ENCODE measurements around the gene WFIKKN1.

The WFIKKN1 gene

GRCh38 chr16:625977-626765 lies 4.6 kb upstream of the WFIKKN1 start:
- TF ChIP-seq CTCF (IDR thresholded peaks at IDR 0.05; ENCODE audit: control extremely low read depth, extremely low read depth, low read depth, missing control alignments): no peak
- DNase-seq (ENCODE audit: extremely low spot score): no peak
- ChIA-PET POLR2A (no interaction called here), CTCF (no interaction called here)

- TF ChIP-seq CTCF (IDR thresholded peaks at IDR 0.05; ENCODE audit: control extremely low read depth, extremely low read depth, low read depth, missing control alignments): no peak
- ChIA-PET CTCF (interaction anchor here (1.1 to 1.2 kb wide), 2 partner anchors 10 to 34 kb away, joined by 3 to 4 read pairs; partner anchors contain the start of gene METTL26), POLR2A (interaction anchor here (0.7 kb wide), 1 partner anchor 383 kb away, joined by 3 read pairs; no protein-coding TSS in a partner anchor)
- DNase-seq (ENCODE audit: extremely low spot score): no peak
These were observed 3.9 kb upstream of the WFIKKN1 start for GRCh38 chr16:626787-627453.

GRCh38 chr16:627454-628239 lies 3.1 kb upstream of the WFIKKN1 start:
- CTCF ChIA-PET: interaction anchor here (1.1 to 1.2 kb wide), 2 partner anchors 9 to 35 kb away, joined by 3 to 4 read pairs; partner anchors contain the start of gene METTL26
- POLR2A ChIA-PET: interaction anchor here (0.7 kb wide), 1 partner anchor 383 kb away, joined by 3 read pairs; no protein-coding TSS in a partner anchor
- no peak for TF ChIP-seq CTCF (IDR thresholded peaks at IDR 0.05; ENCODE audit: control extremely low read depth, extremely low read depth, low read depth, missing control alignments)
- DNase-seq (ENCODE audit: extremely low spot score): no peak

- DNase-seq (ENCODE audit: extremely low spot score): no peak
- ChIA-PET CTCF (interaction anchor here (1.1 to 1.2 kb wide), 2 partner anchors 8 to 36 kb away, joined by 3 to 4 read pairs; partner anchors contain the start of gene METTL26), POLR2A (interaction anchor here (0.6 kb wide), 1 partner anchor 44 kb away, joined by 6 read pairs; no protein-coding TSS in a partner anchor)
- TF ChIP-seq CTCF (IDR thresholded peaks at IDR 0.05; ENCODE audit: control extremely low read depth, extremely low read depth, low read depth, missing control alignments): no peak
These were observed 2.3 kb upstream of the WFIKKN1 start for GRCh38 chr16:628321-629061.

GRCh38 chr16:629185-629832 lies 1.5 kb upstream of the WFIKKN1 start:
- POLR2A ChIA-PET: interaction anchor here (0.6 kb wide), 1 partner anchor 43 kb away, joined by 6 read pairs; no protein-coding TSS in a partner anchor

More at GRCh38 chr16:629185-629832, 1.5 kb upstream of the WFIKKN1 start:
- CTCF ChIA-PET: no interaction called here
- no peak for DNase-seq (ENCODE audit: extremely low spot score)
- TF ChIP-seq CTCF (IDR thresholded peaks at IDR 0.05; ENCODE audit: control extremely low read depth, extremely low read depth, low read depth, missing control alignments): no peak
